GM21576 (cell line): Measurements from ENCODE around the gene UBL7.

ENCODE experiments used
- ATAC-seq: cut with Tn5 transposase; IDR thresholded peaks from one replicate; pipeline ENCODE4 v1.9.1; 2021; ENCODE audit warnings: mild to moderate bottlenecking, moderate library complexity; ENCODE audit not compliant: unreplicated experiment

The UBL7 gene

DNA sequence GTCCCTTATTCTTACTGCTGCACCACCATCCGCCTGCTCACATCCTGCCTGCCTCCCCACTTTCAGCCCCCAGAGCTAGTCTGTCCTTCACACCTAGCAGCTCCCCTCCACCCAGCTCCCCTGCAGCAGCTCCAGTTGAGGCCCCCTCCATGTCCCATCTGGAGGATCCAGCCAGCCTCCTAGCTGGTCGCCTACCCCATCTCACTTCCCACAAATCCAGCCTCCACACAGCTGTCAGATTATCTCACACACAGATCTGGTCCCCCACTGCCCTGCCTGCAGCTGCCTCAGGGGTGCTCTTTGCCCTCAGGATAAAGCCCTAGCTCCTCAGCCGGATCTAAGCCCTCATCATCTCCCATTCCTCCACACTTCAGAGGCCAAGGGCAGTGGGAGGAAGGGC is 18.4 kb downstream of the UBL7 start:
- no peak for ATAC-seq

GRCh38 chr15:74442063-74442462 is 18.9 kb downstream of the UBL7 start:
- no peak for ATAC-seq

- ATAC-seq, result no peak
Measured at GRCh38 chr15:74441248-74441941, 19.6 kb downstream of the UBL7 start.

DNA sequence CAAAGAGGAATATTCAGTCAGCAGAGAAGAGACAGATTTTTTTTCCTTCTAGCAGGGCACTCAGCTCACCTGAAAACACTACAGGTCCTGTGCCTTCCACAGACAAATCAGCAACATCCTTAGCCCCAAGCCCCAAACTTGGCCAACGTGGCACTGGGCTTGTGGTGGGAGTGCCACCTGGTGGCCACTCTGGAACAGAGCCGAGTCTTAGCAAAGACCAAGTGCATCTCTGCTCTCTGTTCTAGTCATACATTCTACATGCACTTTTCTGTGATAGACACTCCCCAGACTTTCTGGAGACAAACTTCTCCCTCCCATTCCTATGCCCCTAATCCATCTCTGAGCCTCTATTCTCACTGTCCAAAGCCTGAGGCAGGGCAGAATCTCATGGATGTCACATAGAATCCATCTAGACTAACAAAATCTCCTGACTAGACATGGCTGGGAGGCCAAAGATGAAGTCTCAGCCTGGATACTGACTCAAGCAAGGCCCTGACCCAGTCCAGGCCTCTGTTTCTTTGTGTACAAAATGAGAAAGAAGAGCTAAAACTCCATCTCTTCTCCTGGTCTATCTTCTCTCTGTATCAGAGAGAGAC is 22.1 kb downstream of the UBL7 start:
- ATAC-seq, result no peak

DNA sequence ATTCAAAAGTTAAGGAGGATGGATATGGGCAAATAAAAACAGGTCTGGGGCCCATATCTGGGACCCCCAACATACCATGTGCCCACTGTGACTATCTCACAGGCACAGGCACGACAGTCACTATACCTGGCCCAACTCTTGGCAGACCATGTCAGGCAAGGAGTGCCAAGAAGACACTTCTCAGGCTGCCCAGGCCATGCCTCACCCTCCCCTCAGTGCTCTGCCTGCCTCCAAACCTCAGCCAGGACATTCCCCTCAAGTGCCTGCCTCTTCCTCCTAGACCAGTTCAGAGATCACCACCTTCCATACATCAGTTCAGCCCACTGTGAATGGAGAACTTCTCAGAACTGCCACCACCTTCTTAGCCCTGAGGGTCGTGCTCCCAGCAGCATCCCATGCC is 22.8 kb downstream of the UBL7 start:
- ATAC-seq, result no peak

DNA sequence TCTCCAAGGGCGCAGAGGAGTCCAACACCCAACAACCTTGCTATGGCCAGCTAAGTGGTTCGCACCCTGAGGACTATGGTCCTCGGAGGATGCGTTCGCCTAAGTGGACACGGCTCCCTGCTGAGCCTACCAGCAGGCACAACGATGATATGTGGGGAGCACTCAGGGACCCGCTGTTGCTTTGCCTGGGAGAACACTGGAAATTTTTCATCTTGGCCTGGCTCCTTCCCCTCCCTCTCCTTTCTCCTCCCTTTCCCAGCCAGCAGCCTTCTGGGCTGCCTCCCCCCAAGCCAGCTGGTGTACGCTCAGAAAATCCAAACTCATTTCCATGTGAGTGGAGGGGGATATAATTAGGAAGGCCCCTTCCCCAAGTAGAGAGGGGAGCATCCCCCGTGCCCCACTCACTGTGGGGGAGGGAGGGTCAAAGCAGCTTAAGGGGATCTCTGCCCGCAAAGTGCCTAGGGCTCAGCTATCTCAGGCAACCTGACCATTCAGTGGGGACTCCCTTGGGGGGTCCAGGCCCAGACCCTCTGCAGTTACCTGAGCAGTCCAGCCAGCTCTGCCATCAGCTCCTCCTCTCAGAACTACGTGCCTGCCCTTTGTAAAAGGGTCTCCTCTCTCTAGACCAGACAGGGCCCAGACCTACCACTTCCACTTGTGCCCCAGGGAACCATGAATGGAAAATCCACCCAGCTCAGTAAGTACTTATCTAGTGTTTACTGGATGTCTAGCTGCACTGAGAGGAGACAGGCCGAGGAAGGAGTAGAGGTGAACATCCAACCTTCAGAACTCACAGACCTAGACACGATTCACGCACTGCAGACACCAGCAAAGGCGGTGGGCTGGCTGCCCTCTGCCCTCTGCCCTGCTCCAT is 26.5 kb downstream of the UBL7 start:
- no peak for ATAC-seq

DNA sequence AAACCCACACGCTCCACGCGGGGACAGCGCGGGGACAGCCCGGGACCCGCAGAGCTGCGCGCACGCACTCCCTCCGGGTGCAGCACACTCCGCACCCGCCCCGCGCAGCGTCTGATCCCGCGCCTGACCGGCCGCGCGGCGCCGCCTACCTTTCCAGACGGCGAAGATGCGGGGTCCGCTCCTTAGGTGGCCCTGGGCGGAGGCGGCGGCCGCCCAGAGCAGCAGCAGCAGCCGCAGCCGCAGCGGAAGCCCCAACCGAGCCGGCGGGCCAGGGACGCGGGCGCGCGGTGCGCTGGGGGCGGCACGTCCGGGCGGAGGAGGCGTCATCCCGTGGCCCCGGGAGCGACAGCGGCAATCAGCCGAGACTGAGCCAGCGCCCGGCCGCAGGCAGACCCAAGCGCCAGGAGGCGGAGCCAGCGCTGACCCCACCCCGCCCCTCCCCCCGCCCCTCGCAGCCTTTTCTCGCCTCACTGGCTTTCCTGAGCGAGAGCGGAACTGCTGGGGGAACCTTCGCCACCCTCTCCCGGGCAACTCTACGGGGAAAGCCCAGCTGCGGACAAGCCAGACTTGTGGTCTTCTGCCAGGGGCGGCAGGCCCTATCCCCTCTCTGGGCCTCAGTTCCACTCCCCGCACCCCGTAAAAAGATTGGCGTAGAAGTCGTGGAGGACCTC is 27.2 kb downstream of the UBL7 start, which contains the start of gene SEMA7A:
Gene SEMA7A, minus strand, starts transcription at position 367 of the 671 bp plus-strand sequence. Its CDS starts 40 bp downstream, at position 327.
- ATAC-seq, result peak; percentile 61

DNA sequence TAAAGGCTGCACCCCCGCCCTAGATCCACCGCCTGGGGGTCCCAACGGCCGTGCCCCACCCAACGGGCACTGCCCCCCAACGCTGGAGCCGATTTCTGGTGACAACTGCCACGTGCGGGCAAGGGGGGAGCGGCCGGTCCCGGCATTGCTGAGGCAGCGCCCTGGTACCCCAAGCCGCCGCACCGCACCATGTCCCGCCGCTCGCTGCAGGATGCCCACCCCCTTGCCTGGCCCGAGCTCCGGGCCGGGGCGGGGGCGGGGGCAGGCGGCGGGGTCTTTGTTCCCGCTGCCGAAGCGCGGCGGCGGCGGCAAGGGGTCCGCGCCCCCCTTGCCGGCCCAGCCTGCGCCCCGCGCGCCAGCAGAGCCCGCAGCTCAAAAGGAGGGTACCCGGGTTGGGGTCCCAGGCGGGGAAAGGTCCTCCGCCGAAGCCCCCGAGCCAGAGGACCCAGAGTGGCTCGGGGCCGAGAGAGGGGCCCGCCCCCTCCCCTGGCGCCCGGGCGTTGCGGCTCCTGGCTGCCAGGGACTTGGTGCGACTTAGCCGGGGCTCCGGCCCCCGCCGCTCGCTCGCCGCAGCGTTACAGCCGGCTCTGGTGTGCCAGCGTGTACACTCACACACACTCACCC is 27.9 kb downstream of the UBL7 start:
- ATAC-seq, result peak; percentile 9

DNA sequence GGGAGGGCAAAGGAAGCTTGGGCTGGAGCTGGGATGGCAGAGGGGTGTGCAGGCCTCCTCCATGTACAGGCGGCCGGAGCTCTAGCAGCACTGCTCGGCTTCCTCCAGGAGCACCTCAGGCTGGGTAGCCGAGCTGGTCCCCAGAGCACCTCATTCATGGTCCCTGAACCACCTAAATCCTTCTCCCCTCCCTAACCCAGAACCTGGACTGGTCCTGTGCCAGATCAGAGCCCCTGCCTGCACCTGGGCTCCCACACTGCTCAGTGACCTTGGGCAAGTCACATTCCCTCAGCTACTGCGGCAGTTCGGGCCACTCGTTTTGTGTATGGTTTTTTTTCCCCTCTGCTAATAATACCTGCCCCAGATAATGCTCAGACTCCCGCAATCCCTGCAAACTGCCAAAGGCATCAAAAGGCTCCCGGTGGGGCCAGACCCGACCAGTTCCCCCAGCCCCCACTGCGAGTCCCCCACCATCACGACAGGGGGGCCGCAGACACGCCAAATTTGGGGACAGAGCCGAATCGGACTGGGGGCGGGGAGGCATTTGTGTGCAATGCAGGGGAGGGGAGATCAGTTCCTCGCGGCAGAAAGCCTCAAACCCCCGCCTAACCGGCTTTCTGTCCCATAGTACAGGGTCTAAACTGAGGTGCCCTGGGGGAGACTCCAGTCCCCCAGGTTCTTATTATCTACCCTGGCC is 28.5 kb downstream of the UBL7 start:
- ATAC-seq, result no peak

- ATAC-seq, result no peak
Measured at GRCh38 chr15:74431645-74432044, 29.3 kb downstream of the UBL7 start.

DNA sequence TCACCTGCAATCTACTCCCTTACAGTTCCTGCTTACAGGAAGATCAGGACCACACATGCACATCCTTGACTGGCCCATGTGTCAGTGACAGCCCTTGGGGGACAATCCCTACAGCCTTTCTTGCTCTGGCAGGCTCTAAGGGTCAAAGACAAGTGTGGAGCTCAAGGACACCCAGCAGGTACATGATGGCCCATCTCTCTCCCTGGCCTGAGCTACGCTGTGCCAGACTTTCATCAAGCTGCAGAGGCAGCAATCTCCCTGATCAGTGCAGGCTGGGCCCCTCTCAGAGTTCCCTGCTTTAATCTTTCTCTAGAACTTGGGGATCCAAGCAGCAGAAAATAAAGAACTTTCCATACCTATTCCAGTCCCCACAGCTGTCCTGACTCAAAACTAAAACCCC is 29.8 kb downstream of the UBL7 start:
- no peak for ATAC-seq

- no peak for ATAC-seq
Measured at GRCh38 chr15:74430510-74430951, 30.4 kb downstream of the UBL7 start.

DNA sequence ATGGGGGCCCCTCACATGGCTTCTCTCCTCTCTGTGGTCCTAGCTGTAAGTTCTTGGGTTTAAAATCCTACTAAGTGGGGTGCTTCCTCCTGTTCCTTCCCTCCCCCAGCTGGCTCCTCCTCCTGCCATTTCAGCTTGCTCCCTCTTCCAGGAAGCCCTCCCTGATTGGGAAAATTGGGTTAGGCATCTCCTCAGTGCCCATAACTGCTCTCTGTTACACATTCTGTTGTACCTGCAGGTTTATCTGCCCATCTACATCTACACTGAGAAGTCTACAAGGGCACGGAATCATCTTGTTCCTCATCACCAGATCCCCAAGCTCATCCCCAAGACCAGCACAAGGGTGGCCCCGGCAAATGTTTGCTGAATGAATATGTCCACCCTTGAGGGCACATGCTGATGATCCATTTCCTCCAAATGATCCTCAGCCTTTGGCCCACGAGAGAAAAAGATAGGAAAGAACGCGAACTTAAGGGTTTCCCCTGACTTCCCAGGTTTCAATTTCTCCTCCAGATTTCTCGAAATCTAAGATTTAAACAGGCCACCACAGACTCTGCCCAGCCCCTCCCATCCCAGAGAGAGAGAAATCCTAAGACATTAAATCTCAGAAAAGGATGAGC is 31.1 kb downstream of the UBL7 start:
- ATAC-seq, result no peak

- no peak for ATAC-seq
Measured at GRCh38 chr15:74428970-74429780, 31.8 kb downstream of the UBL7 start.

- no peak for ATAC-seq
Measured at GRCh38 chr15:74428442-74428787, 32.5 kb downstream of the UBL7 start.

GRCh38 chr15:74427607-74428441 is 33.1 kb downstream of the UBL7 start:
- ATAC-seq, result no peak

DNA sequence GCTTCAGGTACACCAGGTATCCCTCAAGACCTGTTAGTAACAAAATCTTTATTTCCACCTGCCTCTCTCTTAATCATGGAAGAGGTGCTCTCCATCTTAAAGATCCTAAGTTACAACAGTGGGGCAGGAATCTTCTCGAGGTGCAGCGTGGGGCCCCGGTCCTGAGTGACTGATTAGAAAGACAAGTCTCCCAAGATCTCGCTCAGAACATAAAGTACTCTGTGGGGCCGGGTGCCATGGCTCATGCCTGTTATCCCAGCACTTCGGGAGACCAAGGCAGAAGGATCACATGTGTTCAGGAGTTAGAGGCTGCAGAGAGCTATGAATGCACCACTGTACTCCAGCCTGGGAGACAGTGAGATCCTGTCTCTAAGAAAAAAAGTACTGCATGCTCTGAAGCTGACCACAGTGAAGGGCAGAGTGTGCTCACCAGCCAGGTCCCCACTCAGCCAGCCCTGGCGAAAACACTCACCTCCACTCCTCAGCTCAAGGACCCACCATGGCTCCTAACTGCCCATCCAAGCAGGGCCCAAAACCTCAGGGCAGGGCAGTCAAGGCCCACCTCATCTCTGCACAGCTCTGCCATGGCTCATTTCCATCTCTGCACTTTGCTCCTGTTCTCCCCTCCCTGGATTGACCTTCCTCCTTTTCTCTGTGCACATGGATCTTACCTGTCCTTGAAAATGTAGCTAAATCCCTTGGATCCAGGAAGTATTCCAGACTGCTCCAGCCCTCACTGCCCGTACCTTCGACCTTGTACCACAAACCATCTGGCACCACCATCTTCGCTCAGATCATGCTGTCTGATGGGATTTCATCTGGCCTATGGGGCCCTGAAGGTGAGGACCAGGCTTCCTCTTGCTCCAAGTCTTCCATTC is 34.3 kb downstream of the UBL7 start:
- ATAC-seq, result no peak
